HCT116 (cell line): ENCODE measurements around the gene KRTAP6-1.

Source experiments
- CTCF ChIP-seq, 3 experiments: fragments of 200-600 bp in 1 of 3; sonication (generic) in 1 of 3; IDR thresholded peaks in 2 of 3; conservative IDR thresholded peaks in 1 of 3; 2 replicates each; pipeline ENCODE4 v1.5.1; 2012 to 2017; ENCODE audit warnings: low read depth in 2 of 3, low read length in 2 of 3, antibody characterized with exemption in 1 of 3, borderline replicate concordance in 1 of 3, control low read depth in 1 of 3, mild to moderate bottlenecking in 1 of 3, mixed read lengths in 1 of 3, mixed run types in 1 of 3, moderate library complexity in 1 of 3; ENCODE audit not compliant: insufficient read depth in 1 of 3
- REST ChIP-seq: IDR thresholded peaks from 2 replicates; pipeline ENCODE4 v1.6.1; 2012; ENCODE audit warnings: low read depth
- SIN3A ChIP-seq: IDR thresholded peaks from 2 replicates; pipeline ENCODE4 v1.6.1; 2012; ENCODE audit warnings: low read depth
- SP1 ChIP-seq: IDR thresholded peaks from 2 replicates; pipeline ENCODE4 v1.6.1; 2012; ENCODE audit warnings: low read depth
- SRF ChIP-seq: IDR thresholded peaks from 2 replicates; pipeline ENCODE4 v1.6.1; 2012; ENCODE audit warnings: low read depth
- TCF7L2 ChIP-seq: IDR thresholded peaks from 2 replicates; pipeline ENCODE4 v1.7.0; 2011; ENCODE audit warnings: borderline replicate concordance, inconsistent platforms; ENCODE audit not compliant: insufficient read depth, insufficient read length; ENCODE audit errors: extremely low read depth

- TF ChIP-seq SRF, result no peak
- no peak for TF ChIP-seq CTCF (IDR thresholded peaks at IDR 0.05 in 2 of 3, conservative IDR thresholded peaks at IDR 0.05 in 1 of 3; ENCODE audit: borderline replicate concordance in 1 of 3, insufficient read depth in 1 of 3, low read depth in 2 of 3, low read length in 2 of 3)
- no peak for TF ChIP-seq SIN3A
- no peak for TF ChIP-seq REST
- TF ChIP-seq TCF7L2, result no peak
- TF ChIP-seq SP1, result no peak
Observed at GRCh38 chr21:30613836-30614235, at the start of gene KRTAP6-1.
